Neural progenitor cell (in vitro differentiated cells): ENCODE measurements around the gene TBATA. TPM values are rescaled to one million over a fixed set of nuclear protein-coding genes. Genes with fewer than 3 reads are reported as not detected.

Experiments used
- DNase-seq: peaks from one replicate; pipeline ENCODE4 v3.0.0-alpha.2; 2016; ENCODE audit warnings: low spot score
- H2AFZ ChIP-seq: fragments of 200-600 bp; sonication (generic); replicated peaks from 2 replicates; pipeline ENCODE4 v1.6.1; 2016; ENCODE audit warnings: antibody characterized with exemption
- H3F3A ChIP-seq: fragments of 200-600 bp; sonication (generic); 2 replicates; pipeline ENCODE4 v1.6.1; 2016; ENCODE audit warnings: antibody characterized with exemption, low read depth
- H3K27ac ChIP-seq: fragments of 200-600 bp; sonication (generic); 2 replicates; pipeline ENCODE4 v1.5.1; 2016; ENCODE audit warnings: mild to moderate bottlenecking
- H3K27me3 ChIP-seq: fragments of 200-600 bp; sonication (generic); 2 replicates; pipeline ENCODE4 v1.6.1; 2016; ENCODE audit warnings: mild to moderate bottlenecking, moderate library complexity
- H3K36me3 ChIP-seq: fragments of 200-600 bp; sonication (generic); 2 replicates; pipeline ENCODE4 v1.5.1; 2016
- H3K4me1 ChIP-seq: fragments of 200-600 bp; sonication (generic); 2 replicates; pipeline ENCODE4 v1.6.1; 2016; ENCODE audit warnings: mixed run types
- H3K4me2 ChIP-seq: fragments of 200-600 bp; sonication (generic); 2 replicates; pipeline ENCODE4 v1.6.1; 2016
- H3K4me3 ChIP-seq: fragments of 200-600 bp; sonication (generic); 2 replicates; pipeline ENCODE4 v1.5.1; 2016
- H3K79me2 ChIP-seq: fragments of 200-600 bp; sonication (generic); 2 replicates; pipeline ENCODE4 v1.6.1; 2016; ENCODE audit warnings: low read depth
- H3K9ac ChIP-seq: fragments of 200-600 bp; sonication (generic); 2 replicates; pipeline ENCODE4 v1.6.1; 2016
- H3K9me3 ChIP-seq: fragments of 200-600 bp; sonication (generic); 2 replicates; pipeline ENCODE4 v1.5.1; 2016; ENCODE audit warnings: low read depth
- H4K20me1 ChIP-seq: fragments of 200-600 bp; sonication (generic); 2 replicates; pipeline ENCODE4 v1.6.1; 2016; ENCODE audit warnings: low read depth
- H3K27ac Mint-ChIP-seq: 3 replicates; pipeline ENCODE4 v1.8.0; 2021; ENCODE audit warnings: mixed read lengths
- H3K27me3 Mint-ChIP-seq: 2 replicates; pipeline ENCODE4 v1.8.0; 2022; ENCODE audit warnings: low read depth, mild to moderate bottlenecking, inconsistent platforms, moderate library complexity, mixed read lengths; ENCODE audit not compliant: insufficient read depth
- H3K36me3 Mint-ChIP-seq: 3 replicates; pipeline ENCODE4 v1.8.0; 2021; ENCODE audit warnings: mixed read lengths
- H3K4me1 Mint-ChIP-seq: 3 replicates; pipeline ENCODE4 v1.8.0; 2021; ENCODE audit warnings: mixed read lengths
- H3K4me3 Mint-ChIP-seq: 3 replicates; pipeline ENCODE4 v1.8.0; 2021; ENCODE audit warnings: mild to moderate bottlenecking, moderate library complexity, mixed read lengths
- H3K9me3 Mint-ChIP-seq: 3 replicates; pipeline ENCODE4 v1.8.0; 2020; ENCODE audit warnings: mixed read lengths
- CTCF ChIP-seq: fragments of 200-600 bp; sonication (generic); IDR thresholded peaks from 2 replicates; pipeline ENCODE4 v1.5.1; 2017; ENCODE audit warnings: antibody characterized with exemption, mild to moderate bottlenecking
- EZH2 ChIP-seq: fragments of 200-600 bp; sonication (generic); IDR thresholded peaks from 2 replicates; pipeline ENCODE4 v1.6.1; 2017; ENCODE audit warnings: antibody characterized with exemption, mild to moderate bottlenecking, moderate library complexity
- EZH2phosphoT487 ChIP-seq: fragments of 200-600 bp; sonication (generic); IDR thresholded peaks from 2 replicates; pipeline ENCODE4 v1.6.1; 2017; ENCODE audit warnings: antibody characterized with exemption
- total RNA-seq: library from RNA; depleted of rRNA; stranded (reverse); fragments of >200 nt; gene quantifications from 2 replicates; pipeline ENCODE4 v1.2.3, GENCODE V29; 2015; ENCODE audit warnings: low replicate concordance

TBATA gene
- total RNA-seq, 1 donor from 2014 or later = not detected

- Histone ChIP-seq H3K4me3 (no peak overlapping the region), H3K9ac (no peak overlapping the region), H3K27me3 (no peaks in the 10 kb centered on the region), H4K20me1 (no peaks in the 10 kb centered on the region), H3F3A (no peaks in the 10 kb centered on the region), H3K36me3 (no peaks in the 10 kb centered on the region), H2AFZ (no peak overlapping the region), H3K79me2 (no peaks in the 10 kb centered on the region), H3K9me3 (no peaks in the 10 kb centered on the region), H3K4me2 (no peak overlapping the region), H3K27ac (no peak overlapping the region), H3K4me1 (no peaks in the 10 kb centered on the region)
- Mint-ChIP-seq H3K9me3 (no peaks in the 10 kb centered on the region), H3K4me1 (peaks cover 25% of the 10 kb centered on the region), H3K27ac (no peak overlapping the region), H3K27me3 (peaks cover 7% of the 10 kb centered on the region), H3K4me3 (no peak overlapping the region), H3K36me3 (no peaks in the 10 kb centered on the region)
- TF ChIP-seq EZH2 (no peak), EZH2phosphoT487 (no peak), CTCF (no peak)
- DNase-seq = no peak
Observed at GRCh38 chr10:70756700-70757360, 28.3 kb downstream of the TBATA start.

GRCh38 chr10:70753841-70754621 is 31.1 kb downstream of the TBATA start:
- no peaks in the 10 kb centered on the region for H4K20me1 ChIP-seq
- Mint-ChIP-seq H3K9me3 (no peaks in the 10 kb centered on the region), H3K4me3 (no peak overlapping the region), H3K27me3 (peaks cover 12% of the 10 kb centered on the region), H3K27ac (no peak overlapping the region), H3K4me1 (peaks cover 12% of the 10 kb centered on the region), H3K36me3 (no peaks in the 10 kb centered on the region)
- H3K4me1 ChIP-seq = no peaks in the 10 kb centered on the region
- H3K27me3 ChIP-seq = no peaks in the 10 kb centered on the region
- no peak for DNase-seq
- TF ChIP-seq CTCF = no peak
- no peak for TF ChIP-seq EZH2
- TF ChIP-seq EZH2phosphoT487 = no peak
- no peaks in the 10 kb centered on the region for H3K9me3 ChIP-seq
- H3K4me2 ChIP-seq = no peak overlapping the region
- H3K4me3 ChIP-seq = no peak overlapping the region
- H3K36me3 ChIP-seq = no peaks in the 10 kb centered on the region
- H2AFZ ChIP-seq = no peak overlapping the region
- H3K79me2 ChIP-seq = no peaks in the 10 kb centered on the region
- no peaks in the 10 kb centered on the region for H3F3A ChIP-seq
- H3K27ac ChIP-seq = no peak overlapping the region
- H3K9ac ChIP-seq = no peak overlapping the region

- no peak for TF ChIP-seq EZH2phosphoT487
- no peak for TF ChIP-seq CTCF
- no peak for TF ChIP-seq EZH2
- H3K79me2 ChIP-seq = no peaks in the 10 kb centered on the region
- H3K4me3 Mint-ChIP-seq = no peak overlapping the region
- H3K27me3 ChIP-seq = no peaks in the 10 kb centered on the region
- no peaks in the 10 kb centered on the region for H3K36me3 Mint-ChIP-seq
- peak overlapping the region; percentile 54 for H3K27ac Mint-ChIP-seq
- peaks cover 8% of the 10 kb centered on the region for H3K4me1 Mint-ChIP-seq
- H3K4me2 ChIP-seq = no peak overlapping the region
- no peak overlapping the region for H3K27ac ChIP-seq
- H3K36me3 ChIP-seq = no peaks in the 10 kb centered on the region
- H3F3A ChIP-seq = no peaks in the 10 kb centered on the region
- peaks cover 9% of the 10 kb centered on the region for H3K27me3 Mint-ChIP-seq
- no peaks in the 10 kb centered on the region for H3K4me1 ChIP-seq
- no peak overlapping the region for H3K4me3 ChIP-seq
- H3K9me3 Mint-ChIP-seq = no peaks in the 10 kb centered on the region
- H2AFZ ChIP-seq = no peak overlapping the region
- no peaks in the 10 kb centered on the region for H4K20me1 ChIP-seq
- H3K9ac ChIP-seq = no peak overlapping the region
- no peaks in the 10 kb centered on the region for H3K9me3 ChIP-seq
- no peak for DNase-seq
Observed at GRCh38 chr10:70753026-70753663, 32.0 kb downstream of the TBATA start.
